Neuronal stem cell (in vitro differentiated cells): ENCODE data around the gene KRT86.

Experiments used
- DNase-seq: peaks from one replicate; pipeline ENCODE4 v3.0.0-alpha.2; 2013; ENCODE audit warnings: low spot score
- H2AFZ ChIP-seq: one replicate; pipeline ENCODE4 v1.6.1; 2013; ENCODE audit warnings: mild to moderate bottlenecking, low read length, inconsistent platforms
- H2AK5ac ChIP-seq: 2 replicates; pipeline ENCODE4 v1.6.1; 2013; ENCODE audit warnings: low read depth, mild to moderate bottlenecking, inconsistent platforms, low read length, moderate library complexity, mixed read lengths
- H2BK120ac ChIP-seq: 2 replicates; pipeline ENCODE4 v1.6.1; 2013; ENCODE audit warnings: low read depth, mild to moderate bottlenecking, inconsistent platforms, low read length, moderate library complexity, mixed read lengths
- H2BK12ac ChIP-seq: one replicate; pipeline ENCODE4 v1.6.1; 2013; ENCODE audit warnings: low read length, inconsistent platforms
- H2BK15ac ChIP-seq: 2 replicates; pipeline ENCODE4 v1.6.1; 2013; ENCODE audit warnings: mild to moderate bottlenecking, low read length, inconsistent platforms, mixed read lengths
- H2BK5ac ChIP-seq: one replicate; pipeline ENCODE4 v1.6.1; 2013; ENCODE audit warnings: inconsistent platforms, mild to moderate bottlenecking, low read length, moderate library complexity
- H3K14ac ChIP-seq: one replicate; pipeline ENCODE4 v1.6.1; 2013; ENCODE audit warnings: low read length, inconsistent platforms
- H3K18ac ChIP-seq: 2 replicates; pipeline ENCODE4 v1.6.1; 2013; ENCODE audit warnings: low read length, inconsistent platforms
- H3K23ac ChIP-seq: 2 replicates; pipeline ENCODE4 v1.6.1; 2013; ENCODE audit warnings: low read depth, mild to moderate bottlenecking, mixed read lengths, low read length, inconsistent platforms; ENCODE audit not compliant: poor library complexity
- H3K27ac ChIP-seq: replicated peaks from 3 replicates; pipeline ENCODE4 v1.5.1; 2013; ENCODE audit warnings: low read length, inconsistent platforms
- H3K27me3 ChIP-seq, 3 experiments: 2 replicates each; pipeline ENCODE4 v1.6.1; 2013; ENCODE audit warnings: low read length in 3 of 3, mild to moderate bottlenecking in 2 of 3, inconsistent platforms in 1 of 3, low read depth in 1 of 3, mixed read lengths in 1 of 3, moderate library complexity in 1 of 3; ENCODE audit not compliant: control insufficient read depth in 3 of 3, insufficient read depth in 3 of 3
- H3K36me3 ChIP-seq, 2 donors: replicated peaks in 1 of 2; 2 replicates each; pipeline ENCODE4 v1.6.1; 2013; ENCODE audit warnings: low read length in 2 of 2; ENCODE audit not compliant: control insufficient read depth in 2 of 2, insufficient read depth in 2 of 2
- H3K4ac ChIP-seq: 2 replicates; pipeline ENCODE4 v1.6.1; 2013; ENCODE audit warnings: inconsistent platforms, mild to moderate bottlenecking, low read length, moderate library complexity
- H3K4me1 ChIP-seq, 2 donors: 1 replicate in 1 of 2; 2 replicates in 1 of 2; pipeline ENCODE4 v1.6.1; 2013; ENCODE audit warnings: low read length in 2 of 2, low read depth in 1 of 2; ENCODE audit not compliant: control insufficient read depth in 2 of 2, insufficient read depth in 1 of 2
- H3K4me2 ChIP-seq: one replicate; pipeline ENCODE4 v1.6.1; 2013; ENCODE audit warnings: mild to moderate bottlenecking, low read length, inconsistent platforms; ENCODE audit not compliant: insufficient read depth, poor library complexity, severe bottlenecking
- H3K4me3 ChIP-seq, 2 donors: 2 replicates each; pipeline ENCODE4 v1.5.1; 2013; ENCODE audit warnings: low read length in 2 of 2, mild to moderate bottlenecking in 2 of 2, inconsistent platforms in 1 of 2, moderate library complexity in 1 of 2
- H3K79me1 ChIP-seq: one replicate; pipeline ENCODE4 v1.6.1; 2013; ENCODE audit warnings: low read depth, mild to moderate bottlenecking, inconsistent platforms, low read length, moderate library complexity
- H3K9ac ChIP-seq: one replicate; pipeline ENCODE4 v1.6.1; 2013; ENCODE audit warnings: mild to moderate bottlenecking, low read depth, low read length, inconsistent platforms; ENCODE audit not compliant: poor library complexity
- H3K9me3 ChIP-seq, 2 donors: replicated peaks in 1 of 2; 2 replicates each; pipeline versions ENCODE3 to v1.6.1; 2013; ENCODE audit warnings: low read length in 2 of 2, mild to moderate bottlenecking in 2 of 2, inconsistent platforms in 1 of 2, low read depth in 1 of 2, mixed read lengths in 1 of 2, moderate library complexity in 1 of 2; ENCODE audit not compliant: control insufficient read depth in 2 of 2, insufficient read depth in 1 of 2
- H4K8ac ChIP-seq: one replicate; pipeline ENCODE4 v1.6.1; 2013; ENCODE audit warnings: low read depth, mild to moderate bottlenecking, inconsistent platforms, low read length, moderate library complexity
- H4K91ac ChIP-seq: one replicate; pipeline ENCODE4 v1.6.1; 2013; ENCODE audit warnings: low read length, low read depth, mild to moderate bottlenecking, inconsistent platforms; ENCODE audit not compliant: poor library complexity
- WGBS, 2 donors: extraction: QIAGEN DNeasy Blood & Tissue Kit; methylation state at CpG; one replicate each; pipeline ENCODE4 v1.1.7; 2013; ENCODE audit warnings: missing lambda C conversion rate in 2 of 2, mixed read lengths in 1 of 2; ENCODE audit not compliant: insufficient read length in 2 of 2, insufficient replicate concordance in 1 of 2; ENCODE audit errors: extremely low coverage in 2 of 2; 5-methylcytosine and 5-hydroxymethylcytosine counted together

KRT86 gene

DNA sequence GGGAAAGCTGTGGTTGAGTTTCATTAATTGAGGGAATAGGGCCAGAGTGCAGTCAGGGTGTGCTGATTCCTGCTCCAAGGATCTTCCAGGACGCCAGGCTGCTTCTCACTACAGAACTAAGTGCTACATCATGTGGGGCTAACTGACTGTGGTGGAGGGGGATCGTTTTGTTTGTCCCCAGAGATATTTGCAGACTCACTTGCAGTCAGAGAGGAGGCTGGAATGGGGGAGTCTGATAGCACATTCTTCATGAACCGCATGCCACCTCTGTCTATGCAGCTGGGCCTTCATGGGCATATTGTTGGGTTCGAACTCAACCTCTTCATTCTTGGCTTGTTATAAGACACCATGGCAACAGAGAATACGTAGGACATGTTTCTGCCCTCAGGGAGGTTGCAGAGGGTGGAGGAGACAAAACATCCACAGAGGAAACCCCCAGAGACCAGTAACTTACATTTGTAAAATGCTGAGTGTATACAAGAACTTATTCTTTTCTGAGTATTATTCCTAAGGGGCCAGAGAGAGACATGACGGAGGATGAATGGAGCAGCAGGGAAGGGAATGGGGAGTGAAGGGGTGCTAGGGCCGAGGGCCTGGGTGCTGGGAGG lies 28.4 kb upstream of the KRT86 start:
- no peak overlapping the region for H3K4ac ChIP-seq
- no peak overlapping the region for H2AK5ac ChIP-seq
- H3K23ac ChIP-seq: no peak overlapping the region
- H3K14ac ChIP-seq: no peak overlapping the region
- no peak overlapping the region for H3K18ac ChIP-seq
- H2BK5ac ChIP-seq: no peak overlapping the region
- no peaks in the 10 kb centered on the region for H3K9me3 ChIP-seq
- H3K4me3 ChIP-seq: no peak overlapping the region
- no peak overlapping the region for H3K27ac ChIP-seq
- H2BK15ac ChIP-seq: no peak overlapping the region
- DNase-seq: no peak
- WGBS, 2 donors: no CpG with 5 or more reads among the region's 7 CpGs
- no peak overlapping the region for H3K4me2 ChIP-seq
- H2AFZ ChIP-seq: no peak overlapping the region
- peaks cover 0 to 42% (median 22%) of the 10 kb centered on the region in 3 experiments for H3K27me3 ChIP-seq
- no peak overlapping the region for H2BK120ac ChIP-seq
- H3K36me3 ChIP-seq: no peaks in the 10 kb centered on the region
- H3K9ac ChIP-seq: no peak overlapping the region
- H2BK12ac ChIP-seq: no peak overlapping the region
- no peak overlapping the region for H4K91ac ChIP-seq
- no peak overlapping the region for H4K8ac ChIP-seq
- no peaks in the 10 kb centered on the region for H3K79me1 ChIP-seq
- peaks cover 2 to 4% of the 10 kb centered on the region in 2 donors for H3K4me1 ChIP-seq

DNA sequence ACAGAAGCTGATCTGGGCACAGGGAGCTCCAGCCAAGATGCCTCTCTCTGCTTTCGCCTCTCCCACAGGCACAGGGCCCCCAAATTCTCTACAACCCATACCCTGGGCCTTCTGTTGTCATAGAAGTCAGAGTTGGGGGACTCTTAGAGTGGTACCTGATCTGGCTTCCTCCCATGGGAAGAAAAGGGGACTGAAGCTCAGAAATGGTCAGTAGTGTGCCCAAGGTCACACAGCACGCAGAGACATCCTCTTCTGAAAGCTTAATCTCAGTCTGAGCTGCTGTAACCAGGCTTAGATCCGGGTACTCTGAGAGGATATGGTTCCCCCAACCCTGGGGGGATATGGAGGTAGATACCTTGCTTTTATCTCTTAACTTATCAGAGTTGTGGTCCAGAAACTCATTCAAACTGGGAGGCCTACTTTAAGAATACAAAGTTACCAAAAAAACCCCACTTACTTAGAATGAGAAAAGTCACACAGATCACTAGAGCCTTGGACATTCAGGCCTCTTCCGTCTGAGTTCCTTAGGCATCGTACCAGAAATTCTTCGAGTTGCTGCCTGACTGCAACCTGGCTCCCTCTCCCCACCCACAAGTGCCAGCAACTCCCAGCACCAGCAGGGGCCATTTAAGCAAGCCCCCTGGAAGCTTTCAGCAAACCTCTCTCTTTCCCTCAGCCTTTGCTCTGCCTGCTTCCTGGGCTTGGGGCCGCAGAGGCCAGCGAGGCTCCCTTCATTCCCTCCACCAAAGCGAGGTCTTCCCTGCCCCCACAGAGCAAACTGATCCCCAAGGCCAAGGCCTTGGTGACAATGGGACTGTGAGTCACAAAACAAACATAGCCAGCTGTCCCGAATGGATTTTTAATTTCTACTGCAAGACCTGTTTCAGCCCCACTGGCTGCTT lies 27.5 kb upstream of the KRT86 start:
- H3K9me3 ChIP-seq: no peaks in the 10 kb centered on the region
- H3K4me1 ChIP-seq: peaks cover 0 to 4% of the 10 kb centered on the region in 2 donors

DNA sequence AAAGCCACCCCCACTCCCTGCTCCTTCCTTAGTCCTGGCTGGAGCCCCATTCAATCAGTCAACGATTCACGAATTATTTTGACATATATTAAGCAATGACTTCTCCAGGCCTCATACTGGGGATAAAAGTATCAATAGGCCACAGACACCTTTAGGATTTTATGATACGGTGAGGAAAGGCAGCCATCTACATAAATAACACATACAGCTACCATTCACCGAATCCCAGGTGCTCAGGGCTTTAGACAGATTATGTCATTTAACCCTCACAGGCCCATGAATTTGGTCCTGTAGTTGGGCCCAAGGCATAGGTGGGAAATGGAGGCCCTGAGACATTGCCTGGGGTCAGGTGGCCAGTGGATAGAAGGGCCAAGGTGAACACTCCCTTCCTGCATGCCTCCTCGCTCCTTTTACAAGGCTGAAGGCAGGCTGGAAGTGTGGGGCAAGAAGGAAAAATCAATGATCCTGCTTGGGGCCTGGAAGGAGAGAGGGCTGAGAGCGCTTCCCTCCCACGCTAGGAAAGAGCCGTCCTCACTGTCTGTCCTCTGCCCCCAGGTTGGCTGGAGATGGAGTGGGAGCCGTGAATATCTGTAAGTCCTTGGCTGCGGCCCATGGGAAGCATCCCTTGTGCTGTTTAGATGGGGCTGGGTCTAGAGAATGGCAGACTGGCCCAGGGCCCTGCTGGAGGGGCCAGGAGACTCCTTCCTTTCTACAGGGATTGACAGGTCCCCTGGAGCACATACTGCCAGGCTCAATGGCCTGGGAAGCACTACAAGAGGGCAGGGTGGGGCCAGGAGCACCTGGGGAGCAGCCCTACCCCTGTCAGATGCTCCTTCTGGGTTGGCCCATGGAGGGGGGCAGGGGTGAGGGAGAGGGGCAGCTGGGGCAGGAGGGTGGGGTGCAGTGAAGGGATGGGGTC lies 26.6 kb upstream of the KRT86 start:
- Histone ChIP-seq H2BK15ac (no peak overlapping the region), H3K36me3 (no peaks in the 10 kb centered on the region), H3K4me1 (peaks cover 0 to 4% of the 10 kb centered on the region in 2 donors), H4K8ac (no peak overlapping the region), H3K14ac (no peak overlapping the region), H2AK5ac (no peak overlapping the region), H3K9me3 (no peaks in the 10 kb centered on the region), H4K91ac (no peak overlapping the region), H2BK5ac (no peak overlapping the region), H2AFZ (no peak overlapping the region), H3K79me1 (no peaks in the 10 kb centered on the region), H3K9ac (no peak overlapping the region), H3K4ac (no peak overlapping the region), H2BK12ac (no peak overlapping the region), H2BK120ac (no peak overlapping the region), H3K4me2 (no peak overlapping the region), H3K23ac (no peak overlapping the region), H3K18ac (no peak overlapping the region), H3K27ac (no peak overlapping the region), H3K27me3 (peaks cover 0 to 52% (median 26%) of the 10 kb centered on the region in 3 experiments), H3K4me3 (no peak overlapping the region)
- WGBS, 2 donors: no CpG with 5 or more reads among the region's 10 CpGs
- no peak for DNase-seq

More for the DNA sequence above, 27.5 kb upstream of the KRT86 start:
- no peak overlapping the region for H3K9ac ChIP-seq
- no peak overlapping the region for H3K23ac ChIP-seq
- H3K4ac ChIP-seq: no peak overlapping the region
- peaks cover 0 to 50% (median 26%) of the 10 kb centered on the region in 3 experiments for H3K27me3 ChIP-seq
- no peak overlapping the region for H4K8ac ChIP-seq
- H3K27ac ChIP-seq: no peak overlapping the region
- no peaks in the 10 kb centered on the region for H3K79me1 ChIP-seq
- H3K36me3 ChIP-seq: no peaks in the 10 kb centered on the region
- no peak overlapping the region for H2BK120ac ChIP-seq
- H2BK15ac ChIP-seq: no peak overlapping the region
- H3K4me3 ChIP-seq: no peak overlapping the region
- H4K91ac ChIP-seq: no peak overlapping the region
- WGBS, 2 donors: no CpG with 5 or more reads among the region's 10 CpGs
- H3K14ac ChIP-seq: no peak overlapping the region
- H2AK5ac ChIP-seq: no peak overlapping the region
- no peak overlapping the region for H2BK5ac ChIP-seq
- DNase-seq: no peak
- H3K18ac ChIP-seq: peak overlapping the region; percentile 52
- no peak overlapping the region for H2BK12ac ChIP-seq
- H2AFZ ChIP-seq: no peak overlapping the region
- H3K4me2 ChIP-seq: no peak overlapping the region
